GM12801 (cell line): Measurements from ENCODE around the gene SLC39A5.

ENCODE experiments used
- CTCF ChIP-seq: IDR thresholded peaks from one replicate; pipeline ENCODE4 v1.5.1; 2011; ENCODE audit warnings: control low read depth; ENCODE audit not compliant: insufficient read length; ENCODE audit errors: extremely low read depth

SLC39A5 gene

GRCh38 chr12:56241424-56242303 lies 11.8 kb downstream of the SLC39A5 start:
- TF ChIP-seq CTCF = no peak

DNA sequence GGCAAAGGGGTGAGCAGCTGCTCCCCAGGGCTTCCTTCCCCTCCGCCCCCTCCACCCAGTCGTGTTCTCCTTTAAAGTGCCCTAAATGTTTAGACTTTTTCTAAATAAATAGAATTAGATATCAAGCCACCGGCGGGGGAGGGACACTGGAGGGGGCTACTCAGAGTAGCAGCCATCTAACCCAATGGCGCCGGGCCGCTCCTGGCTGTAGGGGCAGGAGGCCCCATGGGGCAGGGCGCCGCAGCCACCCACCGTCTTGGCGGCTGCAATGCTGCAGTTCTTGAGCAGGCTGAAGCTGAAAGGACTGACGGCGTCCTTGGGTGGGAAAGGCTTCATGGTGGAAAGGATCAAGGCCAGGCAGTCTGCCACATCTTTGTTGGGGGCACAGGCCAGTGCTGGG lies 13.1 kb downstream of the SLC39A5 start:
- TF ChIP-seq CTCF = no peak

DNA sequence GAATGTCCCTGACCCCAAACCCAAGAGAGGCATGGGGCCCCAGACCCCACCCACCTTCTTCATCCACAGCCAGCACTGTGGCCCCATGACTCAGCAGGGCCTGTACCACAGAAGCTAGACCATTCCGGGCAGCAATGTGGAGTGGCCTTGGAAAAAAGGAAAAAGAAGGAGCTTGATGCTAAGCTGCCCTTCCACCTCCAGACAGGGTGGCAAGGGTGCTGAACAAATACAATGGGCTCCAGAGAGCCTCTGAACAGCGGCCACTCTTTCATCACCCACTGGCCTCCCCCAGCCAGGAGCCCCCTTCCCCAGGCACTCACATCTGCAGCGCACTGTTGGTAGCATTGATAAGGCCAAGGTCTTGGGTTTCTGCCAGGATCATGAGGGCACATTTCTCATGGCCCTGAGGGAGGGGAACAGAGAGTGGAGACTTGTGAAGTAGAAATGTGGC lies 13.9 kb downstream of the SLC39A5 start:
- no peak for TF ChIP-seq CTCF

DNA sequence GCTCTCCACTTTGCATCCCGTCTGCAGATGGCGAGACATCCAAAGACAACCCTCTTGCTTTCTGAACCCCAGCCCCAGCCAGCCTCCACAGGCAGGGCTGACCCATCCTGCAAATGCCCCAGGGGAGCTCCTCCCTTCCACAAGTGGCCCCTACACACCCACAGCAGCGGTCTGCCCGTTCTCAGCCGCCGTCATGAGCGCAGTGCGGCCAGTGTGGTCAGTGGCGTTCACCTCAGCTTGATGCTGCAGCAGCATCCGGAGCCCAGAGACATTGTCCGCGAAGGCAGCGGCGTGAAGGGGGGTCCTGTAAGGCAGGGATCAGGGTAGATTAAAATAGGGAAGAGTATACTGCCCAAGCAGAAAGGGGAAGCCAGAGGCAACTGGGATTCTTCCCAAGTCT lies 14.6 kb downstream of the SLC39A5 start:
- no peak for TF ChIP-seq CTCF

DNA sequence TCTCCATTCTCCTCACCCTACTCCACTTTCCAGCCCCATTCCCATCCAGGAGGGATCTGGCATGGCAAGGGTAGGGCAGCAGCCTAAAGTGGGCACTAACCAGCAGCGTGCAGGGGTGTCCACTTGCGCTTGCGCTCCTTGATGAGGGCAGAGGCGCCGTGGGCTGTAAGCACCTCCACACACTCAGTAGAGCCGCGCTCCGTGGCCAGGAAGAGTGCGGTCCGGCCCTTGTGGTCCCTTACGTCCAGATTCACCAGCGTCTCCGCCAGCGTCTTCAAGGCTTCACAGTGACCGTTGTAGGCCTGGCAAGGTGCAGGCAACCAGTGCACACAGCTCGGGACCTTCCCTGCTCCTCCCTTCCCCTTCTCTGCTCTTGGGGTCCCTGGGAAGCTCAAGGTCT lies 18.1 kb downstream of the SLC39A5 start:
- no peak for TF ChIP-seq CTCF

- no peak for TF ChIP-seq CTCF
These were observed 18.9 kb downstream of the SLC39A5 start for GRCh38 chr12:56248711-56249110.

- no peak for TF ChIP-seq CTCF
These were observed 22.8 kb downstream of the SLC39A5 start for GRCh38 chr12:56252649-56253048.
